ENCODE data around the gene APOD.
"Not testable (repeated sequence)": the region's sequence is repeated elsewhere in the genome, so short reads cannot be mapped to it uniquely, and the experiment has no call there.

DNA sequence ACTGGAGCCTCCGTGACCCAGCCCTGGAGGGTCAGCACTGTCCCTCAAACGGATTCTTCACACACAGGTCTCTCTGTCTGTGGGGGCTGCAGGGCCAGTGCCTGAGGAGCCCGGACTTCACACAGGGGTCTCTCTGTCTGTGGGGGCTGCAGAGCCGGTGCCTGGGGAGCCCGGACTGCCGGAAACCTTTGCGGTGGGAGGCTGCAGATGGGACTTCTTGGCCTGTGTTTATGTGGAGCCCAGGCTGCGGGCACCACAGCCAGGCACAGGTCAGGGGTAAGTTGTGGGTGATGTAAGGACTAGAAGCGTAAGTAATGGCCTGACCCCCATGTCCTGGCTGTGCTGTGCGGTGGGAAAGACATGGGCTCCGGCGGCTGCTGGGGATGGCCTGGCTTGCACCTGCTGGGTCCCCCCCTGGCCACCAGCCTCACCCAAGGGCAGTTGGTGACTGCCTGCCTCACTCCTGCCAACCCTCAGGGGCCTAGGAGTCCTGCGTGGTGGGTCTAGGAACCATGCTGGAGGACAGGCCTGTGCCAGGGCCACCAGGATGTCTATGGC is 47.3 kb upstream of the APOD start:
- not testable (repeated sequence) for TF ChIP-seq POLR2A (IDR thresholded peaks at IDR 0.05)
- TF ChIP-seq, protein P1, sequence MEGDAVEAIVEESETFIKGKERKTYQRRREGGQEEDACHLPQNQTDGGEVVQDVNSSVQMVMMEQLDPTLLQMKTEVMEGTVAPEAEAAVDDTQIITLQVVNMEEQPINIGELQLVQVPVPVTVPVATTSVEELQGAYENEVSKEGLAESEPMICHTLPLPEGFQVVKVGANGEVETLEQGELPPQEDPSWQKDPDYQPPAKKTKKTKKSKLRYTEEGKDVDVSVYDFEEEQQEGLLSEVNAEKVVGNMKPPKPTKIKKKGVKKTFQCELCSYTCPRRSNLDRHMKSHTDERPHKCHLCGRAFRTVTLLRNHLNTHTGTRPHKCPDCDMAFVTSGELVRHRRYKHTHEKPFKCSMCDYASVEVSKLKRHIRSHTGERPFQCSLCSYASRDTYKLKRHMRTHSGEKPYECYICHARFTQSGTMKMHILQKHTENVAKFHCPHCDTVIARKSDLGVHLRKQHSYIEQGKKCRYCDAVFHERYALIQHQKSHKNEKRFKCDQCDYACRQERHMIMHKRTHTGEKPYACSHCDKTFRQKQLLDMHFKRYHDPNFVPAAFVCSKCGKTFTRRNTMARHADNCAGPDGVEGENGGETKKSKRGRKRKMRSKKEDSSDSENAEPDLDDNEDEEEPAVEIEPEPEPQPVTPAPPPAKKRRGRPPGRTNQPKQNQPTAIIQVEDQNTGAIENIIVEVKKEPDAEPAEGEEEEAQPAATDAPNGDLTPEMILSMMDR (IDR thresholded peaks at IDR 0.05) = not testable (repeated sequence)
